GM12891 (cell line): ENCODE measurements around the gene DBX2.

Source experiments
- PAX5 ChIP-seq: IDR thresholded peaks from 2 replicates; pipeline ENCODE4 v1.6.1; 2011; ENCODE audit warnings: low read length, moderate library complexity, mild to moderate bottlenecking; ENCODE audit not compliant: insufficient read depth, severe bottlenecking
- POLR2A ChIP-seq: IDR thresholded peaks from 2 replicates; pipeline ENCODE4 v1.6.1; 2011; ENCODE audit warnings: low read depth, low read length, control low read depth
- POLR2AphosphoS5 ChIP-seq: IDR thresholded peaks from 2 replicates; pipeline ENCODE4 v1.6.1; 2011; ENCODE audit warnings: low read depth, low read length, control low read depth
- POU2F2 ChIP-seq: IDR thresholded peaks from 2 replicates; pipeline ENCODE4 v1.6.1; 2011; ENCODE audit warnings: low read depth, mild to moderate bottlenecking, control low read depth, low read length, moderate library complexity
- SPI1 ChIP-seq: IDR thresholded peaks from 2 replicates; pipeline ENCODE4 v1.6.1; 2011; ENCODE audit warnings: low read depth, low read length, control low read depth
- TAF1 ChIP-seq: IDR thresholded peaks from 2 replicates; pipeline ENCODE4 v1.6.1; 2011; ENCODE audit warnings: low read depth, low read length, control low read depth

DNA sequence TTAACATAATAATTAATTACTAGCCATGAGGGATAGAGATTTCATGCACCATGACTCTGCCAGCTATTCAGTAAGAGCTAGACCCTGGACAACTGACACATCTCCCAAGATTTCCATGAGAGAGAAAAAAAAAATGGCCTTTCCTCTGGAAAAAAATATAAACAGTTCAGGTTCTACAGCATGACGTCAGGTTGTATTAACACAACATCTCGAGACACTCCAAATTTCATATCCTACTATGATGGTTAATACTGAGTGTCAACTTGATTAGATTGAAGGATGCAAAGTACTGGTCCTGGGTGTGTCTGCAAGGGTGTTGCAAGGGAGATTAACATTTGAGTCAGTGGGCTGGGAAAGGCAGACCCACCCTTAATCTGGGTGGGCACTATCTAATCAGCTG lies 11.1 kb downstream of the DBX2 start:
- no peak for TF ChIP-seq POLR2AphosphoS5
- TF ChIP-seq POLR2A = no peak
- TF ChIP-seq TAF1 = no peak
- no peak for TF ChIP-seq POU2F2
- no peak for TF ChIP-seq PAX5
- no peak for TF ChIP-seq SPI1
